A673 (cell line): Measurements from ENCODE around the gene TNS3. TPM values are rescaled to one million over a fixed set of nuclear protein-coding genes. Genes with fewer than 3 reads are reported as not detected.

ENCODE experiments used
- BruUV-seq: library from RNA; stranded (reverse); fragments of 400-500 nt; replicated peaks from 2 replicates; lab custom pipeline; 2021; lab: Mats Ljungman, UMichigan
- CTCF ChIA-PET: fragments of 300-600 bp; sonication (Branson Sonifier 250); formaldehyde crosslinking; loops from one replicate; lab custom pipeline; 2022; ENCODE audit warnings: antibody characterized with exemption; lab: Charles Lee
- POLR2A ChIA-PET: fragments of 300-600 bp; sonication (Branson Sonifier 250); formaldehyde crosslinking; loops from one replicate; lab custom pipeline; 2022; ENCODE audit warnings: antibody characterized with exemption; ENCODE audit not compliant: low non-redundant PET; lab: Charles Lee
- DNase-seq: peaks from one replicate; pipeline ENCODE4 v3.0.0-alpha.2; 2015; ENCODE audit warnings: low spot score
- H3K27ac ChIP-seq: fragments of 200-600 bp; sonication (generic); 2 replicates; pipeline ENCODE4 v1.5.1; 2016; ENCODE audit warnings: mixed run types, low read depth, mild to moderate bottlenecking, mixed read lengths, antibody characterized with exemption, low read length; ENCODE audit not compliant: poor library complexity, severe bottlenecking
- H3K27me3 ChIP-seq: fragments of 200-600 bp; sonication (generic); replicated peaks from 2 replicates; pipeline ENCODE4 v1.6.1; 2017; ENCODE audit warnings: mixed run types, low read depth, mild to moderate bottlenecking, mixed read lengths, antibody characterized with exemption, low read length; ENCODE audit not compliant: insufficient read depth, poor library complexity
- H3K36me3 ChIP-seq: fragments of 200-600 bp; sonication (generic); 2 replicates; pipeline ENCODE4 v1.6.1; 2016; ENCODE audit warnings: mixed run types, mild to moderate bottlenecking, mixed read lengths, antibody characterized with exemption, low read length; ENCODE audit not compliant: insufficient read depth, poor library complexity, severe bottlenecking
- H3K4me1 ChIP-seq: fragments of 200-600 bp; sonication (generic); 2 replicates; pipeline ENCODE4 v1.6.1; 2017; ENCODE audit warnings: mixed run types, mild to moderate bottlenecking, mixed read lengths, antibody characterized with exemption, low read length; ENCODE audit not compliant: insufficient read depth, poor library complexity, severe bottlenecking
- H3K4me3 ChIP-seq: fragments of 200-600 bp; sonication (generic); 2 replicates; pipeline ENCODE4 v1.5.1; 2016; ENCODE audit warnings: low read depth, mixed run types, mild to moderate bottlenecking, mixed read lengths, low read length; ENCODE audit not compliant: poor library complexity, severe bottlenecking
- H3K9me3 ChIP-seq: fragments of 200-600 bp; sonication (generic); 2 replicates; pipeline ENCODE4 v1.6.1; 2016; ENCODE audit warnings: mixed run types, low read depth, mild to moderate bottlenecking, mixed read lengths, antibody characterized with exemption, low read length; ENCODE audit not compliant: poor library complexity, severe bottlenecking
- CTCF ChIP-seq: fragments of 300-800, 200-600 bp; sonication (generic); conservative IDR thresholded peaks from 2 replicates; pipeline ENCODE4 v1.5.1; 2017; ENCODE audit warnings: low read depth, mild to moderate bottlenecking, antibody characterized with exemption, low read length, moderate library complexity, mixed read lengths
- EZH2 ChIP-seq: fragments of 200-600 bp; sonication (generic); IDR thresholded peaks from 2 replicates; pipeline ENCODE4 v1.6.1; 2017; ENCODE audit warnings: borderline replicate concordance, low read depth, mild to moderate bottlenecking, mixed read lengths, antibody characterized with exemption, low read length; ENCODE audit not compliant: poor library complexity, severe bottlenecking
- intact Hi-C: fragments of 100-400 bp; cut with micrococcal nuclease; formaldehyde crosslinking; loops from one replicate; pipeline ENCODE4 v1.10.0; 2022; ENCODE audit not compliant: unreplicated experiment
- total RNA-seq: library from RNA; stranded (reverse); gene quantifications from 2 replicates; pipeline ENCODE4 v1.2.3, GENCODE V29; 2021

Gene TNS3
- total RNA-seq, 1 experiment from 2014 or later, result not detected

- no TSS peak for BruUV-seq
- TF ChIP-seq EZH2, result no peak
- no peak for TF ChIP-seq CTCF
- Histone ChIP-seq H3K27ac (no peak overlapping the region), H3K36me3 (no peaks in the 10 kb centered on the region), H3K4me3 (no peak overlapping the region), H3K27me3 (peaks cover 20% of the 10 kb centered on the region), H3K9me3 (no peaks in the 10 kb centered on the region), H3K4me1 (no peaks in the 10 kb centered on the region)
- intact Hi-C loops, result no loop called here
- DNase-seq, result no peak
- POLR2A ChIA-PET, result no interaction called here
- CTCF ChIA-PET, result no interaction called here
Measured at GRCh38 chr7:47369736-47370135, 212.2 kb downstream of the TNS3 start.

GRCh38 chr7:47368190-47368812, 213.6 kb downstream of the TNS3 start:
- no peak overlapping the region for H3K27ac ChIP-seq
- no peak for DNase-seq
- TF ChIP-seq CTCF (no peak), EZH2 (no peak)
- no peak overlapping the region for H3K4me3 ChIP-seq
- intact Hi-C loops, result no loop called here
- H3K27me3 ChIP-seq, result peaks cover 6% of the 10 kb centered on the region
- H3K9me3 ChIP-seq, result no peaks in the 10 kb centered on the region
- POLR2A ChIA-PET, result no interaction called here
- CTCF ChIA-PET, result no interaction called here
- no peaks in the 10 kb centered on the region for H3K4me1 ChIP-seq
- no TSS peak for BruUV-seq
- no peaks in the 10 kb centered on the region for H3K36me3 ChIP-seq

GRCh38 chr7:47367369-47367768, 214.5 kb downstream of the TNS3 start:
- TF ChIP-seq CTCF (no peak), EZH2 (no peak)
- no peak for DNase-seq
- no peak overlapping the region for H3K27ac ChIP-seq
- H3K4me1 ChIP-seq, result no peaks in the 10 kb centered on the region
- H3K27me3 ChIP-seq, result peaks cover 2% of the 10 kb centered on the region
- POLR2A ChIA-PET, result no interaction called here
- intact Hi-C loops, result no loop called here
- H3K4me3 ChIP-seq, result no peak overlapping the region
- no peaks in the 10 kb centered on the region for H3K36me3 ChIP-seq
- CTCF ChIA-PET, result no interaction called here
- BruUV-seq, result no TSS peak
- no peaks in the 10 kb centered on the region for H3K9me3 ChIP-seq
